Panc1 (cell line): ENCODE results near the gene LRATD1. TPM values are rescaled to one million over a fixed set of nuclear protein-coding genes. Genes with fewer than 3 reads are reported as not detected.

Source experiments
- ATAC-seq: fragments of 200-7000 bp; cut with Tn5 transposase; 2 replicates; pipeline ENCODE4 v1.9.1; 2020; ENCODE audit warnings: mild to moderate bottlenecking, moderate library complexity
- BruUV-seq: library from RNA; stranded (reverse); fragments of 400-500 nt; replicated peaks from 2 replicates; lab custom pipeline; 2021; lab: Mats Ljungman, UMichigan
- CTCF ChIA-PET: fragments of 300-600 bp; sonication (Branson Sonifier 250); formaldehyde crosslinking; loops from one replicate; lab custom pipeline; 2022; ENCODE audit warnings: antibody characterized with exemption; lab: Charles Lee
- POLR2A ChIA-PET: fragments of 300-600 bp; sonication (Branson Sonifier 250); formaldehyde crosslinking; loops from one replicate; lab custom pipeline; 2022; ENCODE audit warnings: antibody characterized with exemption; lab: Charles Lee
- DNase-seq: peaks from one replicate; pipeline ENCODE4 v3.0.0-alpha.2; 2010; ENCODE audit warnings: low read depth, low spot score
- H3K27ac ChIP-seq: 2 replicates; pipeline ENCODE4 v1.5.1; 2011; ENCODE audit warnings: mild to moderate bottlenecking, low read length, inconsistent platforms
- H3K27me3 ChIP-seq: fragments of 200-500 bp; sonication (Bioruptor generic); 2 replicates; pipeline ENCODE4 v1.6.0; 2014; ENCODE audit warnings: low read length, inconsistent platforms; ENCODE audit not compliant: control insufficient read depth, insufficient read depth
- H3K36me3 ChIP-seq: fragments of 200-500 bp; sonication (Bioruptor generic); 2 replicates; pipeline ENCODE4 v1.5.1; 2014; ENCODE audit warnings: inconsistent platforms, mild to moderate bottlenecking, low read length, moderate library complexity; ENCODE audit not compliant: control insufficient read depth, insufficient read depth
- H3K4me1 ChIP-seq: 2 replicates; pipeline ENCODE4 v1.5.1; 2011; ENCODE audit warnings: inconsistent platforms, mild to moderate bottlenecking, low read length, moderate library complexity; ENCODE audit not compliant: control insufficient read depth, insufficient read depth
- H3K4me3 ChIP-seq, 2 experiments: 2 replicates each; pipeline ENCODE4 v1.5.1; 2011 to 2012; ENCODE audit warnings: low read depth in 2 of 2, low read length in 2 of 2, mild to moderate bottlenecking in 2 of 2, inconsistent platforms in 1 of 2, moderate library complexity in 1 of 2
- H3K9me3 ChIP-seq: fragments of 200-500 bp; sonication (Bioruptor generic); 2 replicates; pipeline ENCODE4 v1.5.1; 2014; ENCODE audit warnings: low read depth, mild to moderate bottlenecking, inconsistent platforms, low read length, moderate library complexity; ENCODE audit not compliant: control insufficient read depth, insufficient read depth
- POLR2AphosphoS5 ChIP-seq: IDR thresholded peaks from 2 replicates; pipeline ENCODE4 v1.6.1; 2012; ENCODE audit warnings: mild to moderate bottlenecking, low read depth, low read length, moderate library complexity
- SIN3A ChIP-seq: IDR thresholded peaks from 2 replicates; pipeline ENCODE4 v1.6.1; 2012; ENCODE audit warnings: low read depth, mild to moderate bottlenecking, low read length, moderate library complexity, borderline replicate concordance; ENCODE audit not compliant: insufficient read depth
- TCF7L2 ChIP-seq: IDR thresholded peaks from 2 replicates; pipeline ENCODE4 v1.6.1; 2011; ENCODE audit warnings: mild to moderate bottlenecking, low read depth, low read length, inconsistent platforms
- in situ Hi-C: cut with HindIII; loops from 2 replicates; pipeline ENCODE4 v1.10.0; 2016; ENCODE audit warnings: low sequenced_read_pairs, low pct_unique_long_range_greater_than_20kb
- intact Hi-C: fragments of 100-400 bp; cut with micrococcal nuclease; formaldehyde crosslinking; loops from one replicate; pipeline ENCODE4 v1.10.0; 2022; ENCODE audit not compliant: unreplicated experiment
- total RNA-seq: library from RNA; stranded (reverse); gene quantifications from one replicate; pipeline ENCODE4 v1.2.1, GENCODE V29; 2021; ENCODE audit not compliant: unreplicated experiment
- TF ChIP-seq, protein P1 (sequence below): fragments of 450-650 bp; IDR thresholded peaks from 2 replicates; pipeline ENCODE4 v1.5.1; 2017; ENCODE audit warnings: mild to moderate bottlenecking
- TF ChIP-seq, protein P2 (sequence below), 2 experiments: IDR thresholded peaks; 2 replicates each; pipeline ENCODE4 v1.6.1; 2011 to 2012; ENCODE audit warnings: low read depth in 2 of 2, control low read depth in 1 of 2, low read length in 1 of 2, mild to moderate bottlenecking in 1 of 2, moderate library complexity in 1 of 2; ENCODE audit not compliant: insufficient read depth in 1 of 2

LRATD1 gene
- total RNA-seq, 1 experiment from 2014 or later = 0.05 TPM

DNA sequence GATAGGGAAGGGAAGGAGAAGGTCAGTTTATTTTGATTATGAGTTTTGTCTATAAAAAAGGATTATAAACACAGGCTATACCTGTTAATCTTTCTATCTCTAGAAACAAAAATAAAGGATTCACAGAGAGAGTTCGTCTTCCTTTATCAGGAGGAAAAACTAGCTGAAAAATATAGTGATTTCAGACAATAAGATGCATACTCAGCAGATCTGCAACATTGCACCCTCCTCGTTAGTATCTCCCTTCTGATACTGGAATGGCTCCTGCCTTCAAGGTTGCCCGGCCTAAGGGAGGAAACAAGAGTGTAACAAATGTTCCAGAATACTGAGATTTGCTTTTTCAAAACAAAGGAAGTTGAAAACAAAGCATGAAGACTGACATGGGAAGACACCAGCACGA lies 48.7 kb upstream of the LRATD1 start:
- no peak for TF ChIP-seq POLR2AphosphoS5
- TF ChIP-seq, protein P1, sequence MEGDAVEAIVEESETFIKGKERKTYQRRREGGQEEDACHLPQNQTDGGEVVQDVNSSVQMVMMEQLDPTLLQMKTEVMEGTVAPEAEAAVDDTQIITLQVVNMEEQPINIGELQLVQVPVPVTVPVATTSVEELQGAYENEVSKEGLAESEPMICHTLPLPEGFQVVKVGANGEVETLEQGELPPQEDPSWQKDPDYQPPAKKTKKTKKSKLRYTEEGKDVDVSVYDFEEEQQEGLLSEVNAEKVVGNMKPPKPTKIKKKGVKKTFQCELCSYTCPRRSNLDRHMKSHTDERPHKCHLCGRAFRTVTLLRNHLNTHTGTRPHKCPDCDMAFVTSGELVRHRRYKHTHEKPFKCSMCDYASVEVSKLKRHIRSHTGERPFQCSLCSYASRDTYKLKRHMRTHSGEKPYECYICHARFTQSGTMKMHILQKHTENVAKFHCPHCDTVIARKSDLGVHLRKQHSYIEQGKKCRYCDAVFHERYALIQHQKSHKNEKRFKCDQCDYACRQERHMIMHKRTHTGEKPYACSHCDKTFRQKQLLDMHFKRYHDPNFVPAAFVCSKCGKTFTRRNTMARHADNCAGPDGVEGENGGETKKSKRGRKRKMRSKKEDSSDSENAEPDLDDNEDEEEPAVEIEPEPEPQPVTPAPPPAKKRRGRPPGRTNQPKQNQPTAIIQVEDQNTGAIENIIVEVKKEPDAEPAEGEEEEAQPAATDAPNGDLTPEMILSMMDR = no peak
- TF ChIP-seq SIN3A = no peak
- TF ChIP-seq, protein P2, sequence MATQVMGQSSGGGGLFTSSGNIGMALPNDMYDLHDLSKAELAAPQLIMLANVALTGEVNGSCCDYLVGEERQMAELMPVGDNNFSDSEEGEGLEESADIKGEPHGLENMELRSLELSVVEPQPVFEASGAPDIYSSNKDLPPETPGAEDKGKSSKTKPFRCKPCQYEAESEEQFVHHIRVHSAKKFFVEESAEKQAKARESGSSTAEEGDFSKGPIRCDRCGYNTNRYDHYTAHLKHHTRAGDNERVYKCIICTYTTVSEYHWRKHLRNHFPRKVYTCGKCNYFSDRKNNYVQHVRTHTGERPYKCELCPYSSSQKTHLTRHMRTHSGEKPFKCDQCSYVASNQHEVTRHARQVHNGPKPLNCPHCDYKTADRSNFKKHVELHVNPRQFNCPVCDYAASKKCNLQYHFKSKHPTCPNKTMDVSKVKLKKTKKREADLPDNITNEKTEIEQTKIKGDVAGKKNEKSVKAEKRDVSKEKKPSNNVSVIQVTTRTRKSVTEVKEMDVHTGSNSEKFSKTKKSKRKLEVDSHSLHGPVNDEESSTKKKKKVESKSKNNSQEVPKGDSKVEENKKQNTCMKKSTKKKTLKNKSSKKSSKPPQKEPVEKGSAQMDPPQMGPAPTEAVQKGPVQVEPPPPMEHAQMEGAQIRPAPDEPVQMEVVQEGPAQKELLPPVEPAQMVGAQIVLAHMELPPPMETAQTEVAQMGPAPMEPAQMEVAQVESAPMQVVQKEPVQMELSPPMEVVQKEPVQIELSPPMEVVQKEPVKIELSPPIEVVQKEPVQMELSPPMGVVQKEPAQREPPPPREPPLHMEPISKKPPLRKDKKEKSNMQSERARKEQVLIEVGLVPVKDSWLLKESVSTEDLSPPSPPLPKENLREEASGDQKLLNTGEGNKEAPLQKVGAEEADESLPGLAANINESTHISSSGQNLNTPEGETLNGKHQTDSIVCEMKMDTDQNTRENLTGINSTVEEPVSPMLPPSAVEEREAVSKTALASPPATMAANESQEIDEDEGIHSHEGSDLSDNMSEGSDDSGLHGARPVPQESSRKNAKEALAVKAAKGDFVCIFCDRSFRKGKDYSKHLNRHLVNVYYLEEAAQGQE (IDR thresholded peaks at IDR 0.05; ENCODE audit: insufficient read depth in 1 of 2, low read depth in 2 of 2, low read length in 1 of 2) = no peak
- TF ChIP-seq TCF7L2 = no peak
- ChIA-PET CTCF (no interaction called here), POLR2A (no interaction called here)
- H3K4me3 ChIP-seq = no peak overlapping the region
- BruUV-seq = no TSS peak
- H3K36me3 ChIP-seq = no peaks in the 10 kb centered on the region
- H3K27ac ChIP-seq = no peak overlapping the region
- intact Hi-C loops (no loop called here), in situ Hi-C loops (no loop called here)
- ATAC-seq (no peak), DNase-seq (no peak)
- H3K4me1 ChIP-seq = no peaks in the 10 kb centered on the region
- no peaks in the 10 kb centered on the region for H3K27me3 ChIP-seq
- H3K9me3 ChIP-seq = no peaks in the 10 kb centered on the region

DNA sequence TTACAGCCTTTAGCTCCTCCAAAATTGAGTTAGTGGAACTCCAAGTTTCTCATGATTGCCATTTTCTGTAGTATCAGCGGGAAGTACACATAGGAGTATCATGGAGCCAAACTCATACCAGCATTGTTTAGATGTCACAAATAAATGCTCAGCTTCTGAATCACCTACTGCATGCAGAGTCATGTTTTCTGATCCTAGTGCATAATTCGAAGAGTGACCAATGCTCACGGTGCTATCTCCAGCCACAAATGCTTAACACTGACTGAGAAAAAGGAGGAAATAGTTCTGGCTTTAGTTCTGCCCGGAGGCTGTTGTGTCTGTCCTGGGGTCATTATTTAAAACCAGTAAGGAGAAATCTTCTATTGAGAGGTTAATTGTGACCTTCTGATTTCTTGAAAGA lies 45.4 kb upstream of the LRATD1 start:
- no peaks in the 10 kb centered on the region for H3K4me1 ChIP-seq
- H3K27me3 ChIP-seq = no peaks in the 10 kb centered on the region
- TF ChIP-seq, protein P1 = no peak
- TF ChIP-seq POLR2AphosphoS5 (no peak), TCF7L2 (no peak), SIN3A (no peak)
- TF ChIP-seq, protein P2 (IDR thresholded peaks at IDR 0.05; ENCODE audit: insufficient read depth in 1 of 2, low read depth in 2 of 2, low read length in 1 of 2) = no peak
- DNase-seq (no peak), ATAC-seq (no peak)
- no TSS peak for BruUV-seq
- in situ Hi-C loops (no loop called here), intact Hi-C loops (no loop called here)
- H3K36me3 ChIP-seq = no peaks in the 10 kb centered on the region
- H3K4me3 ChIP-seq = no peak overlapping the region
- no peak overlapping the region for H3K27ac ChIP-seq
- ChIA-PET POLR2A (no interaction called here), CTCF (no interaction called here)
- no peaks in the 10 kb centered on the region for H3K9me3 ChIP-seq
